GM19238 (cell line): ENCODE results near the gene ACSM2B.
"Not testable (repeated sequence)": the region's sequence is repeated elsewhere in the genome, so short reads cannot be mapped to it uniquely, and the experiment has no call there.

Experiments
- DNase-seq: peaks from one replicate; pipeline ENCODE4 v3.0.0; 2011; ENCODE audit warnings: low spot score; ENCODE audit not compliant: insufficient read length

The ACSM2B gene

GRCh38 chr16:20536669-20537068 lies 39.5 kb downstream of the ACSM2B start:
- not testable (repeated sequence) for DNase-seq

DNA sequence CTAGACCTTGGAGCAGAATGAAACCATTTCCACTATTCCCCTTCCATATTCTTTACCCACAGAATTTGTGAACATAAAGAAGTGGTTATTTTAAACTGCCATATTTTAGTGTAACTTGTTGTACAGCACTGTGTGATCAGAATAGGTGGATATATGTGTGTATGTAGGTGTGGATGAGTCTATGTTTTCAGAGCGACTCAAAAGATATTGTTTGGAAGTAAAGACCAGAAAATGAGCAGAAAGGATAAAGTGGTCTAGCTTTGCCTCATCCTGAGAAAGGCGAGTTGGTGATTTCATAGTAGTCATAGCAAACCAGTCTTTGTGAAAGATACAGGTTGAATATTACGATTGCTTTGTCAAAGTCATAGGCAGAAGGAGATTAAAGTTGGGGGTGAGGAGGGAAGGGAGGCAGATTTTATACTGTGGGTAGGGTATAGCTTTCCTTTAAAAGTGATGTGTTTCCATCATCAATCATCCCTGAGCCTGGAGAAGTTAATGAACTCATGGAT lies 43.8 kb downstream of the ACSM2B start:
- not testable (repeated sequence) for DNase-seq

DNA sequence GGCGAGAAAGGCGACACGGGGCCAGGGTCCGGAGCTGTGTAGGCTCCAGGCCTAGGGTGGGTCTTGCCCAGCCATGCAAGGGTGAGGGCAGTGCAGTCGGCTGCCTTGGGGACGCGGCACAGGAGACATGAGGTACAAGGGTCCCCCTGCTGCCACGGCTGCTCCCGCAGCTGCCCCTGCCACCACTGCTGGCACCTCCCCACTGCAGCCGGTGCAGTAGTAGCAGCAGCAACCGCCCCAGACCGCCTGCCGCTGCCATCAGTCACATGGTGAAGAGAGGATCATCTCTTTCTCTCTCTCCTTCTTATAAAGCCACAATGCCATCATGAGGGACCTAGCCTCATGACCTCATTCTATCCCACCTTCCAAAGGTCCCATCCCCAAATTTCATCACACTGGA lies 44.4 kb downstream of the ACSM2B start:
- DNase-seq: not testable (repeated sequence)

- DNase-seq: no peak
Measured at GRCh38 chr16:20520103-20520502, 56.1 kb downstream of the ACSM2B start.

GRCh38 chr16:20519231-20519630 lies 56.9 kb downstream of the ACSM2B start:
- DNase-seq: no peak

- no peak for DNase-seq
Measured at GRCh38 chr16:20517149-20517548, 59.0 kb downstream of the ACSM2B start.

DNA sequence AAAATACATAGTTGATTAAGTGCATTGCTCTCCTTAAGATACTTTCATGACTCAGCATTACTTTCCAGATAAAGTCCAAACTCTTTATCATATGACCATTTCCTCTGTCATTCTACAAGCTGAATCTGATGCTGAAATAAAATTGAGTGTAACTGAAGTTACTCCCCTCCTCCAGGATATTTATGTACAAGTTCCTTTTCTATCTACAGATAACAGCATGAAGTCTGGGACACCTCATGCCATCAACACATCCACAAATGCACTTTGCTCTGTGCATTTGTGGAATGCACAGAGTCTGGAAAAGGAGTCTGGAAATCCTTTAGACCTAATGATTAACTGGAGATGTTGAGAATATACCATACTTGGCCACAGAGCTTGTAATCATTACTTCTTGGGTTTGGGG lies 60.5 kb downstream of the ACSM2B start:
- DNase-seq: no peak

DNA sequence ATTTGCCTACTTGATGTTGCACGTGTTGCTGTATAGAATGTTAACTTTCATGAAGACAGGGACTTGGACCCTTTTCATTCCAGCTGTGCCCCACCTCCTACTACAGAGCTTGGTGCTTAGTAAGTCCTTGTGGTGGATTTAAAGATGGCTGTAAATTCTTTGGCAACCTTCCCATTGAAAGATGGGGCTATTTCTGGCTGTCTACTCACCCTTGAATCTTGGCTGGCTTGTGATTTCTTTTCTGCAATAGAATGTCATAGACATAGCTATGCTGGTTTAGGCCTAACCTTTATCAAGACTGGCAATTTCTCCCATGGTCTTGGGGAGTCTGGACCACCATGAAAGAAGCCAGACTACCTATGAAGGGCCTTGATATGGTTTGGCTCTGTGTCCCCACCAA lies 65.8 kb downstream of the ACSM2B start:
- DNase-seq: no peak

- DNase-seq: no peak
Measured at GRCh38 chr16:20507280-20507679, 68.9 kb downstream of the ACSM2B start.

DNA sequence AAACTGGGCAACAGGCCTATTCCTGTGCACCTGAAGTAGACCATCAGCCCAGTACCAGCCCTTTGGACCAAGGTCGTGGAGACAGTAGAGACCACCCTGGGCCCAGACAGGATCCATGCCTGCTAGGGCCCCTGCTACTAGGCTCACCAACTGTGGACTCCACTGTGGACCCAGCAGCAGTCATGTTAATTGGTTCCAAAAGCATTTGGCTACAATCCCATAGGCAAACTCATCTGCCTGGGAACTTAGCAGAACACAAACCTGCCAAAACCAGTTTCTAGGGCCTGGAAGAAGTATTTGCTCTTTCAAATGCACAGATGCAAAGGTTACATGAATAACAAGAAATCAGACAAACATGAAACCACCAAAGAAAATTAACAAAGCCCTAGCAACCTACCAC lies 71.7 kb downstream of the ACSM2B start:
- DNase-seq: no peak

DNA sequence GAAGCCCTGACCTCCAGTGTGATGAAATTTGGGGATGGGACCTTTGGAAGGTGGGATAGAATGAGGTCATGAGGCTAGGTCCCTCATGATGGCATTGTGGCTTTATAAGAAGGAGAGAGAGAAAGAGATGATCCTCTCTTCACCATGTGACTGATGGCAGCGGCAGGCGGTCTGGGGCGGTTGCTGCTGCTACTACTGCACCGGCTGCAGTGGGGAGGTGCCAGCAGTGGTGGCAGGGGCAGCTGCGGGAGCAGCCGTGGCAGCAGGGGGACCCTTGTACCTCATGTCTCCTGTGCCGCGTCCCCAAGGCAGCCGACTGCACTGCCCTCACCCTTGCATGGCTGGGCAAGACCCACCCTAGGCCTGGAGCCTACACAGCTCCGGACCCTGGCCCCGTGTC lies 84.7 kb downstream of the ACSM2B start:
- not testable (repeated sequence) for DNase-seq

DNA sequence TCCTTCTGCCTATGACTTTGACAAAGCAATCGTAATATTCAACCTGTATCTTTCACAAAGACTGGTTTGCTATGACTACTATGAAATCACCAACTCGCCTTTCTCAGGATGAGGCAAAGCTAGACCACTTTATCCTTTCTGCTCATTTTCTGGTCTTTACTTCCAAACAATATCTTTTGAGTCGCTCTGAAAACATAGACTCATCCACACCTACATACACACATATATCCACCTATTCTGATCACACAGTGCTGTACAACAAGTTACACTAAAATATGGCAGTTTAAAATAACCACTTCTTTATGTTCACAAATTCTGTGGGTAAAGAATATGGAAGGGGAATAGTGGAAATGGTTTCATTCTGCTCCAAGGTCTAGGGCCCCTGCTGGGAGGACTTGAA lies 85.2 kb downstream of the ACSM2B start:
- DNase-seq: not testable (repeated sequence)
